GM12874 (cell line): ENCODE measurements around the gene UBE2Q2.

ENCODE experiments used
- TF ChIP-seq, protein P1 (sequence below): IDR thresholded peaks from 2 replicates; pipeline ENCODE4 v1.5.1; 2011; ENCODE audit warnings: low read depth, mild to moderate bottlenecking, control low read depth, low read length, moderate library complexity; ENCODE audit not compliant: insufficient read depth

UBE2Q2 gene

DNA sequence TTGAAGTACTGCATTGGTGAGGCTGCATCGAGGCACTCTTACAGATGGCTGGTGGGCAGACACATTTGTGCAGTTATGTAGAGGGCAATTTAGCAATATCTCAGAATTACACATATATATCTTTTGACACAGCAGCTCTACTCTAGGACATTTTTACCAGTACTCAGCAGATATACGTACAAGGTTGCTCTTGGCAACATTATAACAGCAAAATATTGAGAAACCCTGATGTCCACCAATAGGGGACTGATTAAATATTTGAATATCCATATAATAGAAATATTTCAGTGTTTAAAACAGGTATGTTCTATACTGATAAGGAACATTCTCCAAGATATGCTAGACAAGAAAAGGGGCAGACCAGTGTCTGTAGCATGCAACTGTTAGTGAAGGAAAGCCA, 52.5 kb downstream of the UBE2Q2 start:
- TF ChIP-seq, protein P1, sequence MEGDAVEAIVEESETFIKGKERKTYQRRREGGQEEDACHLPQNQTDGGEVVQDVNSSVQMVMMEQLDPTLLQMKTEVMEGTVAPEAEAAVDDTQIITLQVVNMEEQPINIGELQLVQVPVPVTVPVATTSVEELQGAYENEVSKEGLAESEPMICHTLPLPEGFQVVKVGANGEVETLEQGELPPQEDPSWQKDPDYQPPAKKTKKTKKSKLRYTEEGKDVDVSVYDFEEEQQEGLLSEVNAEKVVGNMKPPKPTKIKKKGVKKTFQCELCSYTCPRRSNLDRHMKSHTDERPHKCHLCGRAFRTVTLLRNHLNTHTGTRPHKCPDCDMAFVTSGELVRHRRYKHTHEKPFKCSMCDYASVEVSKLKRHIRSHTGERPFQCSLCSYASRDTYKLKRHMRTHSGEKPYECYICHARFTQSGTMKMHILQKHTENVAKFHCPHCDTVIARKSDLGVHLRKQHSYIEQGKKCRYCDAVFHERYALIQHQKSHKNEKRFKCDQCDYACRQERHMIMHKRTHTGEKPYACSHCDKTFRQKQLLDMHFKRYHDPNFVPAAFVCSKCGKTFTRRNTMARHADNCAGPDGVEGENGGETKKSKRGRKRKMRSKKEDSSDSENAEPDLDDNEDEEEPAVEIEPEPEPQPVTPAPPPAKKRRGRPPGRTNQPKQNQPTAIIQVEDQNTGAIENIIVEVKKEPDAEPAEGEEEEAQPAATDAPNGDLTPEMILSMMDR: no peak

DNA sequence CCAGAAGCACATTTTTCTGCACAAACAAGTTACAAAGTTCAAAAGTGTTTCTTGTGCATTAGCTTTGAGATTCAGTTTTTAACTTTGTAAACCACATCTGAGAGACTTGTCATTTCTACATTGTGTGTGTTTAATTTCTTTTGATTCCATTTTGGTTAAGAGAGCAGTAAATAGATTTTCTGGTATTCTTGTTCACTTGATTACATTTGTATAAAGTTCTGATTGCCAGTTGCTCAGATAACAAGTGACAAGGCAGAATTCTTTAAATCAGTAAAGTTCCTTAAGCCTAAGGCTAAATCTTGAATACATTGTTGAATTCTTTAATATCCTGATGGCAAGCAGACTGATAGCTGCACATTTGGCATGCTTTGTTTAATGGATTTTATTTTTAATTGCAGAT, 57.3 kb downstream of the UBE2Q2 start:
- TF ChIP-seq, protein P1: no peak

- TF ChIP-seq, protein P1: no peak
Measured at GRCh38 chr15:75902129-75902557, 58.9 kb downstream of the UBE2Q2 start.

DNA sequence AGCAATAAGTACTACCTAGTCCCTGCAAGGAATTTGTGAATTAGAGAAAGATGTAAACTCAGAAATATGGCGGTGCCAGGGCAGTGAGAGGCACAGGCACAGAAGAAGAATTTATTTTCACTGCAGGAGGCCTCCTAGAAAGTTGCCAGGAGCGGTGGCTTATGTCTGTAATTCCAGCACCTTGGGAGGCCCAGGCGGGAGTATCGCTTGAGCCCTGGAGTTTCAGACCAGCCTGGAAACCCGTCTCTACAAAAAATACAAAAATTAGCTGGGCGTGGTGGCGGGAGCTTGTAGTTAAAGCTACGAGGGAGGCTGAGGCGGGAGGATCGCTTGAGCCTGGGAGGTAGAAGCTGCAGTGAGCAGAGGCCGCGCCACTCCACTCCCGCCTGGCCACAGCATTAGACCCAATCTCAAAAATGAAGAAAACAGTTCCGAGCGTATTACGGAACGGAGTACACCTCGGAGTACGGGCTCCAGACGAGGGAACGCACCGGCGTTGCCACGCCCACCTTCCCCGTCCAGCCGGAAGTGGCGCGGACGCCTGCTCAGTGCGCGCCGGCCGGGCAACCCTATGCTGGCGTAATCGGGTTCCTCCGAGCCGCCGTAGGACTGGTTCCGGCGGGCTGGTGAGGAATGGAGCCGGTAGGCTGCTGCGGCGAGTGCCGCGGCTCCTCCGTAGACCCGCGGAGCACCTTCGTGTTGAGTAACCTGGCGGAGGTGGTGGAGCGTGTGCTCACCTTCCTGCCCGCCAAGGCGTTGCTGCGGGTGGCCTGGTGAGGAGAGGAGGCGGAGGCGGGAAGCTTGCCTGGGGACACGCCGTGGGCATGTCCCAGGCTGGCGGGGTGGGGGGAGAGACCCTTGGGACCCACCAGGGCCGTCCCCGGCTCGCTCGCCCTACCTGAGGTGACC, 60.3 kb downstream of the UBE2Q2 start, which contains the start of gene FBXO22:
FBXO22 (plus strand) TSS at position 548 of the 909 bp plus-strand sequence; CDS start at position 634, 86 bp downstream.
- TF ChIP-seq, protein P1: no peak

GRCh38 chr15:75905231-75905630, 62.0 kb downstream of the UBE2Q2 start:
- TF ChIP-seq, protein P1: no peak

- TF ChIP-seq, protein P1: no peak
Measured at GRCh38 chr15:75916978-75917377, 73.7 kb downstream of the UBE2Q2 start.

DNA sequence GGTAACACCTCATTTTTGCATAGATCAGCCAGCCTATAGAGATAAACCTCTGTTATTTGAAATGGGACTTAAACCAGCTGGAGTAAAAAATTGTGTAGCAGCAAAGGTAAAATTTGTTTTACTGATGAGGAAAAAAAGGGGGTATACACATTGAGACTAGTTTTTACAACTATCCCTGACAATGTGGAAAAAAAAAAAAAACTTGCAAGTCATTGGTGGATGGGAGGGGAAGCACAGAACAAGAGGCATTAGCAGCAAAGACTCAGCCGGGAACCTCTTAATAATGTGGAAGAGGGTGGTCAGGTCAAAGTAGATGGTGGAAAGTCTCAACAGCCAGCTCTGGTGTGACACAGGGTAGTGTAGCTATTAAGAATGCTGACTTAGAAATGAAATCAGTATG, 74.9 kb downstream of the UBE2Q2 start:
- TF ChIP-seq, protein P1: no peak
